ENCODE results near the gene RUNDC3A.

The RUNDC3A gene

DNA sequence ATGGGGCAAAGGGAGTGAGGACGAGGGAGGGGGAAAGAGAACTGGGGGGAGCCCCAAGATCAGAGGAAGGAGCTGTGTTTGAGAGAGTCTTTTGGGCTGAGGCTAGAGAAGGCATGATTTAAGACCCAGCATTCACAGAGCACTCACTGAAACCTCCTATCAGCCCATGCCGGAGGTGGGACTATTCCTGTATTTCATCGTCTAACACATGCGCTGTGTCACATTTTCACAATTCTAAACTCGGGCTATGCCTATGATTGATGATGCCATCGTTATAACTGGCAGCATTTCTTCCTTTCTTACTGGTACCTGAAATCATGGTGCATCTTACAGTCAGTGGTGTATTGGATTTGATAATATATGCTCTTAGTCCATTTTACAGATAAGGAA lies 51.7 kb downstream of the RUNDC3A start:
- no peak overlapping the region for H3K9ac ChIP-seq (ENCODE audit: low read length)
- H2AFZ ChIP-seq (ENCODE audit: low read length): no peak overlapping the region
- TF ChIP-seq CTCF (IDR thresholded peaks at IDR 0.05; ENCODE audit: low read length): no peak
- no peak for TF ChIP-seq EZH2 (IDR thresholded peaks at IDR 0.05; ENCODE audit: borderline replicate concordance, low read length)
- H3K4me1 ChIP-seq (ENCODE audit: insufficient read depth, low read length, severe bottlenecking): peaks cover 10% of the 10 kb centered on the region
- H3K4me3 ChIP-seq (ENCODE audit: low read depth, low read length, poor library complexity, severe bottlenecking): no peak overlapping the region
- H3F3A ChIP-seq (ENCODE audit: insufficient read depth, low read length): no peaks in the 10 kb centered on the region
- no peaks in the 10 kb centered on the region for H3K36me3 ChIP-seq (ENCODE audit: insufficient read depth, low read length)
- no peaks in the 10 kb centered on the region for H3K9me3 ChIP-seq (ENCODE audit: low read length)
- H3K79me2 ChIP-seq (ENCODE audit: insufficient read depth, low read length): no peaks in the 10 kb centered on the region
- peaks cover 4% of the 10 kb centered on the region for H3K27me3 ChIP-seq (ENCODE audit: insufficient read depth, low read length)
- no peak overlapping the region for H3K4me2 ChIP-seq (ENCODE audit: low read length)
- H3K27ac ChIP-seq (ENCODE audit: low read depth, low read length, poor library complexity, severe bottlenecking): no peak overlapping the region
- no peaks in the 10 kb centered on the region for H4K20me1 ChIP-seq (ENCODE audit: insufficient read depth, low read length)
- H3K9me2 ChIP-seq (ENCODE audit: low read depth, low read length): no peaks in the 10 kb centered on the region

GRCh38 chr17:44360826-44361225 lies 52.4 kb downstream of the RUNDC3A start:
- Histone ChIP-seq H3K9ac (ENCODE audit: low read length) (no peak overlapping the region), H3K9me3 (ENCODE audit: low read length) (no peaks in the 10 kb centered on the region), H3K9me2 (ENCODE audit: low read depth, low read length) (no peaks in the 10 kb centered on the region), H3F3A (ENCODE audit: insufficient read depth, low read length) (no peaks in the 10 kb centered on the region), H3K79me2 (ENCODE audit: insufficient read depth, low read length) (no peaks in the 10 kb centered on the region), H2AFZ (ENCODE audit: low read length) (no peak overlapping the region), H3K27ac (ENCODE audit: low read depth, low read length, poor library complexity, severe bottlenecking) (no peak overlapping the region), H3K4me1 (ENCODE audit: insufficient read depth, low read length, severe bottlenecking) (peaks cover 10% of the 10 kb centered on the region), H3K36me3 (ENCODE audit: insufficient read depth, low read length) (no peaks in the 10 kb centered on the region), H3K27me3 (ENCODE audit: insufficient read depth, low read length) (peaks cover 4% of the 10 kb centered on the region), H3K4me3 (ENCODE audit: low read depth, low read length, poor library complexity, severe bottlenecking) (no peak overlapping the region), H4K20me1 (ENCODE audit: insufficient read depth, low read length) (no peaks in the 10 kb centered on the region), H3K4me2 (ENCODE audit: low read length) (no peak overlapping the region)
- TF ChIP-seq CTCF (IDR thresholded peaks at IDR 0.05; ENCODE audit: low read length): no peak
- no peak for TF ChIP-seq EZH2 (IDR thresholded peaks at IDR 0.05; ENCODE audit: borderline replicate concordance, low read length)

DNA sequence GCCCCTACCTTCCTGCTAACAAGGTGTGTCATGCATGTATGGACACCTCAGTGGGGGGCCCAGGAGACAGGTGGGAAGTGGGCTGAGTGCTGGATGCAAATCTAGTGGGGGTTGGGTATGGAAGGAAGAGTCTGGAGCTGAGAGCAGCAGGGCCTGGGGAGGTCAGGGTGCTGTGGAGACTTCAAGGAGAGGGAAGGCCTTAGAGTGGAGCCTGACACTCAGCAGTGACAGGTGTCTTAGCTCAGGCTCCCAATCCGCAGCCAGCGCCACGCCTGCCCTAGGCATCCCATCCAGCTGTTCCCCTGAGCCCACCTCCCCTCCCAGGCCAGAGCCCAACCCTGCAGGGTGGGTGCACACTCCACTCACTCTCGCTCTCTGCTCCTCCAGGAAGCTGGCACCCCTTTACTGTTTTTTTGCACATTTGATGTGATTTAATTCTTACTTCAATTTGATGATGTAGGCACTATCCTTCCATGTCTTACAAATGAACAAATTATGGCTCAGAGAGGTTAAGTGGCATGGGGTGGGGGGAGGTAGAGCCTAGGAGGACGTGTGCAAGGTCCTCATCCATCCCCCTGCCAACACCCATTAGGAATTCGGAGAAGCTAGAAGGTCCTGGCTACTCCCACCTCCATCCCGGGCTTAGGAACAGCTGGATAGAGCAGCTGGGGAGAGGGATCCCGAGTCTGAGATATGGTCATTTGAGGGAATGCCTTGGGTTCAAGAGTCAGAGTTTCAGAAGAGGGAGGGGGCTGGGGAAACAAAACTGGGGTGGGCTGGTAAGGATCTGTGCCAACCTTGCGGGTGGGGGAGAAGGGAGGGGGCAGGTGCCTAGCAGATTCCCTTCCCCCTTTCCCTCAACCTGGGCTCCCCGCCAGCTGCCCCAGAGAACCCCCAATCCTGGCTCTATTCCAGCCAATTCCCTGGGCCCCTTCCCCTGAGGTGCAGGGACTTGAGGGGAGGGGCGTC lies 53.2 kb downstream of the RUNDC3A start:
- Histone ChIP-seq H3K36me3 (ENCODE audit: insufficient read depth, low read length) (no peaks in the 10 kb centered on the region), H3K79me2 (ENCODE audit: insufficient read depth, low read length) (no peaks in the 10 kb centered on the region), H3K9ac (ENCODE audit: low read length) (no peak overlapping the region), H3K27ac (ENCODE audit: low read depth, low read length, poor library complexity, severe bottlenecking) (no peak overlapping the region), H3K4me1 (ENCODE audit: insufficient read depth, low read length, severe bottlenecking) (peaks cover 10% of the 10 kb centered on the region), H3K27me3 (ENCODE audit: insufficient read depth, low read length) (peaks cover 4% of the 10 kb centered on the region), H3K4me3 (ENCODE audit: low read depth, low read length, poor library complexity, severe bottlenecking) (no peak overlapping the region), H3K4me2 (ENCODE audit: low read length) (no peak overlapping the region), H3K9me2 (ENCODE audit: low read depth, low read length) (no peaks in the 10 kb centered on the region), H4K20me1 (ENCODE audit: insufficient read depth, low read length) (no peaks in the 10 kb centered on the region), H3F3A (ENCODE audit: insufficient read depth, low read length) (no peaks in the 10 kb centered on the region), H3K9me3 (ENCODE audit: low read length) (no peaks in the 10 kb centered on the region), H2AFZ (ENCODE audit: low read length) (no peak overlapping the region)
- TF ChIP-seq EZH2 (IDR thresholded peaks at IDR 0.05; ENCODE audit: borderline replicate concordance, low read length) (no peak), CTCF (IDR thresholded peaks at IDR 0.05; ENCODE audit: low read length) (no peak)

All from OCI-LY1 (cell line).